Suprapubic skin (tissue), 4 donors: ENCODE results near the gene ZNF804A.

Source experiments
- CTCF ChIP-seq, 2 donors: fragments of 200-600 bp in 1 of 2; fragments of 450-650 bp in 1 of 2; sonication (generic) in 1 of 2; IDR thresholded peaks; one replicate each; pipeline ENCODE4 v1.5.1; 2016 to 2019; ENCODE audit warnings: antibody characterized with exemption in 2 of 2, mild to moderate bottlenecking in 1 of 2, moderate library complexity in 1 of 2
- POLR2A ChIP-seq, 2 donors: fragments of 450-650 bp; IDR thresholded peaks; one replicate each; pipeline ENCODE4 v1.6.1; 2017; ENCODE audit warnings: antibody characterized with exemption in 2 of 2, mild to moderate bottlenecking in 2 of 2, moderate library complexity in 2 of 2
- POLR2AphosphoS5 ChIP-seq, 3 donors: sonication (generic); formaldehyde crosslinking; IDR thresholded peaks; one replicate each; pipeline ENCODE4 v1.6.1; 2017; ENCODE audit warnings: antibody characterized with exemption in 3 of 3

- no peak for TF ChIP-seq POLR2A (IDR thresholded peaks at IDR 0.05)
- no peak for TF ChIP-seq CTCF (IDR thresholded peaks at IDR 0.05)
- TF ChIP-seq POLR2AphosphoS5 (IDR thresholded peaks at IDR 0.05) = no peak
These were observed 307.8 kb downstream of the ZNF804A start for GRCh38 chr2:184906160-184906559.
